ENCODE results near the gene TMEM233. TPM values are rescaled to one million over a fixed set of nuclear protein-coding genes. Genes with fewer than 3 reads are reported as not detected.

Gene TMEM233
- total and polyA plus RNA-seq, 9 of the 15 experiments (the other 6 are each of a cell fraction or from before 2014, with no cell fraction given) = 0.04 to 0.17 (median 0.07) TPM; not detected in 2

- TF ChIP-seq CEBPG (CRISPR knock-in tag; IDR thresholded peaks at IDR 0.05) (no peak), CEBPG (tag; conservative IDR thresholded peaks at IDR 0.05 in 1 of 2, IDR thresholded peaks at IDR 0.05 in 1 of 2) (no peak), COPS2 (conservative IDR thresholded peaks at IDR 0.05) (no peak), ZNF830 (CRISPR knock-in tag; IDR thresholded peaks at IDR 0.05) (no peak), KLF16 (IDR thresholded peaks at IDR 0.05) (peak; percentile 54; the same call in 1 of the 2 replicates), E2F5 (CRISPR knock-in tag; IDR thresholded peaks at IDR 0.05) (no peak), SETDB1 (IDR thresholded peaks at IDR 0.05; ENCODE audit: low read length) (no peak), RCOR1 (IDR thresholded peaks at IDR 0.05; ENCODE audit: borderline replicate concordance in 1 of 2, low read depth in 2 of 2, low read length in 2 of 2) (peak in 1 of 2 experiments; percentile 53; a peak in 2 of 4 replicates), E2F6 (IDR thresholded peaks at IDR 0.05; ENCODE audit: borderline replicate concordance in 1 of 2, extremely low read depth in 1 of 2, insufficient read depth in 1 of 2, insufficient read length in 1 of 2, low read depth in 1 of 2, low read length in 1 of 2, poor library complexity in 1 of 2, severe bottlenecking in 1 of 2) (peak in 1 of 2 experiments; percentile 65), MED1 (CRISPR knock-in tag; IDR thresholded peaks at IDR 0.05; ENCODE audit: borderline replicate concordance) (no peak), BACH1 (tag; IDR thresholded peaks at IDR 0.05) (no peak), RAD51 (IDR thresholded peaks at IDR 0.05; ENCODE audit: borderline replicate concordance, low read depth) (no peak), TAF9B (IDR thresholded peaks at IDR 0.05; ENCODE audit: partially characterized antibody) (no peak), TGIF2 (CRISPR knock-in tag; IDR thresholded peaks at IDR 0.05) (no peak), RBM22 (IDR thresholded peaks at IDR 0.05; ENCODE audit: low read depth, low read length, poor library complexity, severe bottlenecking) (no peak), KLF13 (tag; IDR thresholded peaks at IDR 0.05; ENCODE audit: borderline replicate concordance, low read depth) (no peak), CBFA2T2 (conservative IDR thresholded peaks at IDR 0.05) (peak; percentile 73), CBX3 (IDR thresholded peaks at IDR 0.05; ENCODE audit: borderline replicate concordance in 1 of 2, low read length in 2 of 2) (no peak), CHD1 (IDR thresholded peaks at IDR 0.05; ENCODE audit: low read length) (no peak), IFI16 (CRISPR knock-in tag; IDR thresholded peaks at IDR 0.05) (no peak), SIN3B (IDR thresholded peaks at IDR 0.05; ENCODE audit: low read depth) (no peak), BCL6 (CRISPR knock-in tag; IDR thresholded peaks at IDR 0.05) (no peak), CBX2 (IDR thresholded peaks at IDR 0.05; ENCODE audit: insufficient read depth, low read length, poor library complexity, severe bottlenecking) (no peak), ZNF699 (CRISPR knock-in tag; IDR thresholded peaks at IDR 0.05; ENCODE audit: insufficient replicate concordance) (no peak), ZNF277 (CRISPR knock-in tag; IDR thresholded peaks at IDR 0.05; ENCODE audit: borderline replicate concordance) (no peak), LEF1 (IDR thresholded peaks at IDR 0.05) (peak; percentile 48; the same call in 1 of the 2 replicates), PPARD (CRISPR knock-in tag; IDR thresholded peaks at IDR 0.05) (no peak), SMARCB1 (IDR thresholded peaks at IDR 0.05; ENCODE audit: insufficient read length, low read depth) (no peak), NFE2 (IDR thresholded peaks at IDR 0.05; ENCODE audit: low read depth) (no peak)
These were observed 78.6 kb downstream of the TMEM233 start (continued) for GRCh38 chr12:119672194-119672593.

Measured in K562 (cell line).